ENCODE data around the gene NRXN3. TPM values are rescaled to one million over a fixed set of nuclear protein-coding genes. Genes with fewer than 3 reads are reported as not detected.
A peak's percentile ranks its signal among the peaks of the same experiment; 100 is the strongest.

NRXN3 gene
- total and polyA plus RNA-seq, 2 donors (not counting 1 experiment from before 2014, with no cell fraction given), result 0.83 to 34.6 TPM

DNA sequence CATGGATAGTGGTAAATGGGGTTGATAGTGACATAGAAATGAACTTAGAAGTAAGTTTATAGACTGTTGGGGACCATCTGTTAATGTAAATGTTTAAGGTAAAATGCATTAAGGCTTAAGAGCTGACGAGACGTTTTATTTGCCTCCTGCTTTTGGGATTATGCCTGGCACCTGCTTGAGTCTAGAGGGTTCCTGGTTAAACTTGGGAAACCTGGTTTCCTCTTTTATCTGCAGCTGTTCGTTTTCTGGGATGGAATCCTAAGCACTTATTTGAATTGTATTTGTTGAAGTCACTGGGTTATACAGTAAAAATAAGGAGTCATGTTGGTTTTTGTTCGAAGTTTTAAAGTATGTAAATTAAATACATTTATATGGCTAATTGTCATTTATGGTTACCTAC is 914.7 kb downstream of the NRXN3 start:
- Histone ChIP-seq H3K36me3 (ENCODE audit: control insufficient read depth, insufficient read depth, low read length) (no peaks in the 10 kb centered on the region), H2AFZ (ENCODE audit: low read length) (no peak overlapping the region), H3K27me3 (ENCODE audit: control insufficient read depth, insufficient read depth, low read length) (no peaks in the 10 kb centered on the region), H3K4me3 (replicated peaks in 1 of 4; ENCODE audit: control extremely low read depth in 1 of 4, insufficient read depth in 1 of 4, low read depth in 3 of 4, low read length in 4 of 4) (no peak overlapping the region), H3K79me2 (ENCODE audit: control insufficient read depth, insufficient read depth, low read length) (no peaks in the 10 kb centered on the region), H3K27ac (ENCODE audit: insufficient read depth, low read length) (no peak overlapping the region), H3K4me2 (ENCODE audit: extremely low read depth, insufficient read depth, low read length) (no peak overlapping the region), H3K9ac (ENCODE audit: insufficient read depth, low read length) (no peak overlapping the region), H3K9me3 (ENCODE audit: control insufficient read depth, insufficient read depth, low read depth, low read length) (no peaks in the 10 kb centered on the region), H4K20me1 (ENCODE audit: control insufficient read depth, extremely low read depth, insufficient read depth, low read length) (no peaks in the 10 kb centered on the region), H3K4me1 (ENCODE audit: control insufficient read depth, extremely low read depth, insufficient read depth, low read length) (no peaks in the 10 kb centered on the region)
- no peak for TF ChIP-seq EZH2 (IDR thresholded peaks at IDR 0.05; ENCODE audit: low read length, missing control alignments)
- TF ChIP-seq, protein P1, sequence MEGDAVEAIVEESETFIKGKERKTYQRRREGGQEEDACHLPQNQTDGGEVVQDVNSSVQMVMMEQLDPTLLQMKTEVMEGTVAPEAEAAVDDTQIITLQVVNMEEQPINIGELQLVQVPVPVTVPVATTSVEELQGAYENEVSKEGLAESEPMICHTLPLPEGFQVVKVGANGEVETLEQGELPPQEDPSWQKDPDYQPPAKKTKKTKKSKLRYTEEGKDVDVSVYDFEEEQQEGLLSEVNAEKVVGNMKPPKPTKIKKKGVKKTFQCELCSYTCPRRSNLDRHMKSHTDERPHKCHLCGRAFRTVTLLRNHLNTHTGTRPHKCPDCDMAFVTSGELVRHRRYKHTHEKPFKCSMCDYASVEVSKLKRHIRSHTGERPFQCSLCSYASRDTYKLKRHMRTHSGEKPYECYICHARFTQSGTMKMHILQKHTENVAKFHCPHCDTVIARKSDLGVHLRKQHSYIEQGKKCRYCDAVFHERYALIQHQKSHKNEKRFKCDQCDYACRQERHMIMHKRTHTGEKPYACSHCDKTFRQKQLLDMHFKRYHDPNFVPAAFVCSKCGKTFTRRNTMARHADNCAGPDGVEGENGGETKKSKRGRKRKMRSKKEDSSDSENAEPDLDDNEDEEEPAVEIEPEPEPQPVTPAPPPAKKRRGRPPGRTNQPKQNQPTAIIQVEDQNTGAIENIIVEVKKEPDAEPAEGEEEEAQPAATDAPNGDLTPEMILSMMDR (conservative IDR thresholded peaks at IDR 0.05 in 1 of 2, IDR thresholded peaks at IDR 0.05 in 1 of 2; ENCODE audit: low read depth in 1 of 2, low read length in 2 of 2), result no peak
- DNase-seq (ENCODE audit: low read depth in 2 of 2), result no peak

GRCh38 chr14:79089576-79089975 is 919.4 kb downstream of the NRXN3 start:
- Histone ChIP-seq H3K27ac (ENCODE audit: insufficient read depth, low read length) (no peak overlapping the region), H3K36me3 (ENCODE audit: control insufficient read depth, insufficient read depth, low read length) (no peaks in the 10 kb centered on the region), H3K4me2 (ENCODE audit: extremely low read depth, insufficient read depth, low read length) (no peak overlapping the region), H4K20me1 (ENCODE audit: control insufficient read depth, extremely low read depth, insufficient read depth, low read length) (no peaks in the 10 kb centered on the region), H3K4me1 (ENCODE audit: control insufficient read depth, extremely low read depth, insufficient read depth, low read length) (no peaks in the 10 kb centered on the region), H3K79me2 (ENCODE audit: control insufficient read depth, insufficient read depth, low read length) (no peaks in the 10 kb centered on the region), H3K9ac (ENCODE audit: insufficient read depth, low read length) (no peak overlapping the region), H3K27me3 (ENCODE audit: control insufficient read depth, insufficient read depth, low read length) (no peaks in the 10 kb centered on the region), H3K4me3 (replicated peaks in 1 of 4; ENCODE audit: control extremely low read depth in 1 of 4, insufficient read depth in 1 of 4, low read depth in 3 of 4, low read length in 4 of 4) (no peak overlapping the region), H3K9me3 (ENCODE audit: control insufficient read depth, insufficient read depth, low read depth, low read length) (no peaks in the 10 kb centered on the region), H2AFZ (ENCODE audit: low read length) (no peak overlapping the region)
- peak in 1 of 2 donors; percentile 30 for DNase-seq (ENCODE audit: low read depth in 2 of 2)
- TF ChIP-seq, protein P1 (conservative IDR thresholded peaks at IDR 0.05 in 1 of 2, IDR thresholded peaks at IDR 0.05 in 1 of 2; ENCODE audit: low read depth in 1 of 2, low read length in 2 of 2), result no peak
- no peak for TF ChIP-seq EZH2 (IDR thresholded peaks at IDR 0.05; ENCODE audit: low read length, missing control alignments)

GRCh38 chr14:79090641-79091180 is 920.5 kb downstream of the NRXN3 start:
- Histone ChIP-seq H3K36me3 (ENCODE audit: control insufficient read depth, insufficient read depth, low read length) (no peaks in the 10 kb centered on the region), H3K79me2 (ENCODE audit: control insufficient read depth, insufficient read depth, low read length) (no peaks in the 10 kb centered on the region), H4K20me1 (ENCODE audit: control insufficient read depth, extremely low read depth, insufficient read depth, low read length) (no peaks in the 10 kb centered on the region), H3K4me2 (ENCODE audit: extremely low read depth, insufficient read depth, low read length) (no peak overlapping the region), H3K9me3 (ENCODE audit: control insufficient read depth, insufficient read depth, low read depth, low read length) (no peaks in the 10 kb centered on the region), H3K4me1 (ENCODE audit: control insufficient read depth, extremely low read depth, insufficient read depth, low read length) (no peaks in the 10 kb centered on the region), H2AFZ (ENCODE audit: low read length) (no peak overlapping the region), H3K27me3 (ENCODE audit: control insufficient read depth, insufficient read depth, low read length) (no peaks in the 10 kb centered on the region), H3K9ac (ENCODE audit: insufficient read depth, low read length) (no peak overlapping the region), H3K27ac (ENCODE audit: insufficient read depth, low read length) (no peak overlapping the region), H3K4me3 (replicated peaks in 1 of 4; ENCODE audit: control extremely low read depth in 1 of 4, insufficient read depth in 1 of 4, low read depth in 3 of 4, low read length in 4 of 4) (no peak overlapping the region)
- no peak for TF ChIP-seq EZH2 (IDR thresholded peaks at IDR 0.05; ENCODE audit: low read length, missing control alignments)
- TF ChIP-seq, protein P1 (conservative IDR thresholded peaks at IDR 0.05 in 1 of 2, IDR thresholded peaks at IDR 0.05 in 1 of 2; ENCODE audit: low read depth in 1 of 2, low read length in 2 of 2), result no peak
- peak in 1 of 2 donors; percentile 15 for DNase-seq (ENCODE audit: low read depth in 2 of 2)

Measured in fibroblast of lung (primary cell).